Hepatocyte (in vitro differentiated cells): ENCODE data around the gene XDH. TPM values are rescaled to one million over a fixed set of nuclear protein-coding genes. Genes with fewer than 3 reads are reported as not detected.

ENCODE experiments used
- DNase-seq: peaks from one replicate; pipeline ENCODE4 v3.0.0-alpha.2; 2016; ENCODE audit warnings: low spot score
- H2AFZ ChIP-seq: fragments of 200-600 bp; sonication (generic); 2 replicates; pipeline ENCODE4 v1.6.0; 2016; ENCODE audit warnings: antibody characterized with exemption, mild to moderate bottlenecking
- H3K27ac ChIP-seq: fragments of 200-600 bp; sonication (generic); 2 replicates; pipeline ENCODE4 v1.5.1; 2016; ENCODE audit warnings: mild to moderate bottlenecking
- H3K27me3 ChIP-seq: fragments of 200-600 bp; sonication (generic); 2 replicates; pipeline ENCODE4 v1.6.1; 2016
- H3K36me3 ChIP-seq: fragments of 200-600 bp; sonication (generic); replicated peaks from 2 replicates; pipeline ENCODE4 v1.5.1; 2016; ENCODE audit warnings: low read depth; ENCODE audit not compliant: insufficient read depth
- H3K4me1 ChIP-seq: fragments of 200-600 bp; sonication (generic); 2 replicates; pipeline ENCODE4 v1.5.1; 2016; ENCODE audit warnings: mild to moderate bottlenecking, moderate library complexity; ENCODE audit not compliant: insufficient read depth
- H3K4me2 ChIP-seq: fragments of 200-600 bp; sonication (generic); 2 replicates; pipeline ENCODE4 v1.6.0; 2016
- H3K4me3 ChIP-seq: fragments of 200-600 bp; sonication (generic); 2 replicates; pipeline ENCODE4 v1.5.1; 2016; ENCODE audit warnings: mild to moderate bottlenecking
- H3K79me2 ChIP-seq: fragments of 200-600 bp; sonication (generic); 2 replicates; pipeline ENCODE4 v1.6.0; 2017; ENCODE audit warnings: mild to moderate bottlenecking
- H3K9me2 ChIP-seq: fragments of 200-600 bp; sonication (generic); replicated peaks from 2 replicates; pipeline ENCODE4 v1.6.0; 2017; ENCODE audit warnings: mild to moderate bottlenecking; ENCODE audit not compliant: insufficient read depth
- H3K9me3 ChIP-seq: fragments of 200-600 bp; sonication (generic); 2 replicates; pipeline ENCODE4 v1.5.1; 2016; ENCODE audit warnings: low read depth, mild to moderate bottlenecking
- H4K20me1 ChIP-seq: fragments of 200-600 bp; sonication (generic); 2 replicates; pipeline ENCODE4 v1.6.0; 2016; ENCODE audit warnings: mild to moderate bottlenecking; ENCODE audit not compliant: insufficient read depth, poor library complexity, severe bottlenecking
- CTCF ChIP-seq: fragments of 200-600 bp; sonication (generic); IDR thresholded peaks from 2 replicates; pipeline ENCODE4 v1.5.1; 2016; ENCODE audit warnings: antibody characterized with exemption, mild to moderate bottlenecking; ENCODE audit not compliant: poor library complexity
- EZH2 ChIP-seq: fragments of 200-600 bp; sonication (generic); IDR thresholded peaks from 2 replicates; pipeline ENCODE4 v1.6.1; 2016; ENCODE audit warnings: antibody characterized with exemption, mild to moderate bottlenecking, borderline replicate concordance
- EZH2phosphoT487 ChIP-seq: fragments of 200-600 bp; sonication (generic); IDR thresholded peaks from one replicate; pipeline ENCODE4 v1.6.1; 2018; ENCODE audit warnings: antibody characterized with exemption, mild to moderate bottlenecking, low read depth, moderate library complexity; ENCODE audit not compliant: unreplicated experiment, severe bottlenecking
- WGBS: methylation state at CpG from one replicate; pipeline ENCODE4 v1.1.6; 2016; ENCODE audit warnings: low lambda C conversion rate; ENCODE audit errors: missing lambda C conversion rate; 5-methylcytosine and 5-hydroxymethylcytosine counted together
- polyA plus RNA-seq: library from polyadenylated mRNA; unstranded; fragments of >200 nt; fragmentation: Nextera tagmentation; extraction: Ambion mirVana; gene quantifications from 2 replicates; pipeline ENCODE4 v1.2.1, GENCODE V29; 2016
- total RNA-seq: library from RNA; depleted of rRNA; stranded (reverse); fragments of >200 nt; gene quantifications from 2 replicates; pipeline ENCODE4 v1.2.3, GENCODE V29; 2014

The XDH gene
- total and polyA plus RNA-seq, 2 experiments from 2014 or later, result 1.6 to 6.7 TPM

- Histone ChIP-seq H3K36me3 (no peaks in the 10 kb centered on the region), H3K4me3 (no peak overlapping the region), H3K4me1 (peaks cover 20% of the 10 kb centered on the region), H2AFZ (no peak overlapping the region), H3K27ac (no peak overlapping the region), H3K27me3 (no peaks in the 10 kb centered on the region), H3K9me2 (no peaks in the 10 kb centered on the region), H4K20me1 (no peaks in the 10 kb centered on the region), H3K4me2 (no peak overlapping the region), H3K9me3 (no peaks in the 10 kb centered on the region), H3K79me2 (no peaks in the 10 kb centered on the region)
- WGBS, result 86% methylated on average over 2 of the region's 2 CpGs
- TF ChIP-seq EZH2phosphoT487, result no peak
- no peak for TF ChIP-seq EZH2
- TF ChIP-seq CTCF, result no peak
- no peak for DNase-seq
Observed at GRCh38 chr2:31411771-31412170, 2.8 kb downstream of the XDH start.

- no peak overlapping the region for H3K27ac ChIP-seq
- H3K27me3 ChIP-seq, result no peaks in the 10 kb centered on the region
- WGBS, result 87% methylated on average over 10 of the region's 10 CpGs
- no peaks in the 10 kb centered on the region for H3K9me2 ChIP-seq
- no peaks in the 10 kb centered on the region for H3K9me3 ChIP-seq
- no peak overlapping the region for H3K4me3 ChIP-seq
- no peaks in the 10 kb centered on the region for H3K36me3 ChIP-seq
- H3K4me1 ChIP-seq, result no peaks in the 10 kb centered on the region
- no peak overlapping the region for H2AFZ ChIP-seq
- H4K20me1 ChIP-seq, result no peaks in the 10 kb centered on the region
- H3K4me2 ChIP-seq, result no peak overlapping the region
- no peak for DNase-seq
- H3K79me2 ChIP-seq, result no peaks in the 10 kb centered on the region
- TF ChIP-seq EZH2 (no peak), EZH2phosphoT487 (no peak), CTCF (no peak)
Observed at GRCh38 chr2:31406593-31407385, 7.8 kb downstream of the XDH start.

- H3K27ac ChIP-seq, result no peak overlapping the region
- no peaks in the 10 kb centered on the region for H3K79me2 ChIP-seq
- no peaks in the 10 kb centered on the region for H3K4me1 ChIP-seq
- no peaks in the 10 kb centered on the region for H3K27me3 ChIP-seq
- no peaks in the 10 kb centered on the region for H3K36me3 ChIP-seq
- H4K20me1 ChIP-seq, result no peaks in the 10 kb centered on the region
- no peak for TF ChIP-seq CTCF
- no peak for TF ChIP-seq EZH2phosphoT487
- no peak for TF ChIP-seq EZH2
- no peak for DNase-seq
- 87% methylated on average over 4 of the region's 4 CpGs for WGBS
- H3K9me3 ChIP-seq, result no peaks in the 10 kb centered on the region
- H2AFZ ChIP-seq, result no peak overlapping the region
- no peak overlapping the region for H3K4me2 ChIP-seq
- H3K9me2 ChIP-seq, result no peaks in the 10 kb centered on the region
- no peak overlapping the region for H3K4me3 ChIP-seq
Observed at GRCh38 chr2:31404827-31405226, 9.7 kb downstream of the XDH start.
